Kidney (tissue), 14 donors: ENCODE data around the gene C8B. TPM values are rescaled to one million over a fixed set of nuclear protein-coding genes. Genes with fewer than 3 reads are reported as not detected.

Experiments used
- DNase-seq, 5 donors: peaks; one replicate each; pipeline ENCODE4 v3.0.0-alpha.2; 2013 to 2020
- FAIRE-seq: peaks from 2 replicates; lab custom pipeline; 2012; peaks lifted over from hg19 to GRCh38; lab: Jason Lieb, UNC
- H3K27ac ChIP-seq, 2 donors: one replicate each; pipeline ENCODE4 v1.7.0; 2013; ENCODE audit warnings: low read depth in 2 of 2, low read length in 2 of 2, inconsistent platforms in 1 of 2
- H3K27me3 ChIP-seq: one replicate; pipeline ENCODE4 v1.7.1; 2013; ENCODE audit warnings: low read length, inconsistent platforms; ENCODE audit not compliant: control insufficient read depth, insufficient read depth
- H3K36me3 ChIP-seq, 3 donors: one replicate each; pipeline versions ENCODE4 v1.7.0 to v1.7.1; 2013; ENCODE audit warnings: low read length in 3 of 3, control low read depth in 1 of 3, inconsistent platforms in 1 of 3; ENCODE audit not compliant: insufficient read depth in 3 of 3, control insufficient read depth in 2 of 3
- H3K4me1 ChIP-seq, 3 donors: one replicate each; pipeline versions ENCODE4 v1.7.0 to v1.7.1; 2013; ENCODE audit warnings: low read length in 3 of 3, inconsistent platforms in 1 of 3, low read depth in 1 of 3; ENCODE audit not compliant: control insufficient read depth in 2 of 3, insufficient read depth in 2 of 3
- H3K4me3 ChIP-seq, 3 donors: one replicate each; pipeline versions ENCODE4 v1.7.0 to v1.8.1; 2013; ENCODE audit warnings: low read length in 3 of 3, control low read depth in 1 of 3, inconsistent platforms in 1 of 3
- H3K9ac ChIP-seq, 3 donors: one replicate each; pipeline versions ENCODE4 v1.7.0 to v1.7.1; 2013; ENCODE audit warnings: low read length in 3 of 3, control low read depth in 1 of 3, inconsistent platforms in 1 of 3
- H3K9me3 ChIP-seq, 3 donors: one replicate each; pipeline versions ENCODE4 v1.7.0 to v1.7.1; 2013; ENCODE audit warnings: low read length in 3 of 3, control low read depth in 1 of 3, inconsistent platforms in 1 of 3; ENCODE audit not compliant: control insufficient read depth in 2 of 3, insufficient read depth in 1 of 3
- intact Hi-C: fragments of 100-400 bp; cut with DNase I; formaldehyde crosslinking; loops from one replicate; pipeline ENCODE4 v1.11.1; 2022
- polyA plus RNA-seq: library from polyadenylated mRNA; stranded (reverse); fragments of 350-450 nt; fragmentation: Illumina TruSeq; extraction: RNeasy Lipid Tissue Mini Kit (QIAGEN cat#74804); gene quantifications from one replicate; pipeline ENCODE4 v1.2.3, GENCODE V29; 2014; ENCODE audit warnings: low read depth, low replicate concordance; ENCODE audit not compliant: insufficient read depth
- total RNA-seq: library from RNA; stranded (reverse); fragmentation: NEBNext Ultra II Directional; extraction: Animal tissue kit (Norgen Biotek cat#: 25700); gene quantifications from one replicate; pipeline ENCODE4 v1.2.1, GENCODE V29; 2021
- TF ChIP-seq, protein P1 (sequence below): IDR thresholded peaks from 3 replicates; pipeline ENCODE4 v1.5.1; 2012; ENCODE audit warnings: mild to moderate bottlenecking, moderate library complexity, borderline replicate concordance; ENCODE audit not compliant: insufficient read depth; ENCODE audit errors: extremely low read depth
- donor health status: control.
- donor health status: control.
- donor health status: control.
- donor health status: control.
- donor health status: control.
- donor health status: DM: yes; HTN: yes; CAD: no.
- donor health status: Normal renal cell carcinoma (clear cell type).

Gene C8B
- total and polyA plus RNA-seq, 2 donors from 2014 or later = not detected

DNA sequence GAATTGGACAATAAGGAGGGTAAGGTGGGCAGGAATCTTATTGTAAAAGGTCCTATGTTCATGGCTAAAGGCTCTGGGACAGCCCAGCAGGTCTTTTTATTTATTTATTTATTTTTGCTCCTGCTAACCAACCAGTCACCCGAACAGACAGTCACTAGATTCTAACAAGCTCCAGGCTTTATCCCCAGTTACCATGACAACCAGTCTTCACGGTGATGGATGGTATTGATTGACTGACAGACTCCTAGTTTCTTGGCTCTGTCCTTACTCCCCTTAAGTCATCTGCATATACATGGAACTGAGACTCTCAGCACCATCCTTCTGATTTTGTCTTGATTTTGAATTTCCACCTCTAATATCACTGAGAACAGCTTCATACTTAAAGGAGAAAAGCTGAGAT, 66.9 kb downstream of the C8B start:
- no peaks in the 10 kb centered on the region for H3K9me3 ChIP-seq
- no peak overlapping the region for H3K4me3 ChIP-seq
- intact Hi-C loops = no loop called here
- no peak for DNase-seq
- TF ChIP-seq, protein P1, sequence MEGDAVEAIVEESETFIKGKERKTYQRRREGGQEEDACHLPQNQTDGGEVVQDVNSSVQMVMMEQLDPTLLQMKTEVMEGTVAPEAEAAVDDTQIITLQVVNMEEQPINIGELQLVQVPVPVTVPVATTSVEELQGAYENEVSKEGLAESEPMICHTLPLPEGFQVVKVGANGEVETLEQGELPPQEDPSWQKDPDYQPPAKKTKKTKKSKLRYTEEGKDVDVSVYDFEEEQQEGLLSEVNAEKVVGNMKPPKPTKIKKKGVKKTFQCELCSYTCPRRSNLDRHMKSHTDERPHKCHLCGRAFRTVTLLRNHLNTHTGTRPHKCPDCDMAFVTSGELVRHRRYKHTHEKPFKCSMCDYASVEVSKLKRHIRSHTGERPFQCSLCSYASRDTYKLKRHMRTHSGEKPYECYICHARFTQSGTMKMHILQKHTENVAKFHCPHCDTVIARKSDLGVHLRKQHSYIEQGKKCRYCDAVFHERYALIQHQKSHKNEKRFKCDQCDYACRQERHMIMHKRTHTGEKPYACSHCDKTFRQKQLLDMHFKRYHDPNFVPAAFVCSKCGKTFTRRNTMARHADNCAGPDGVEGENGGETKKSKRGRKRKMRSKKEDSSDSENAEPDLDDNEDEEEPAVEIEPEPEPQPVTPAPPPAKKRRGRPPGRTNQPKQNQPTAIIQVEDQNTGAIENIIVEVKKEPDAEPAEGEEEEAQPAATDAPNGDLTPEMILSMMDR = no peak
- peaks cover 0 to 19% (median 9%) of the 10 kb centered on the region in 3 donors for H3K4me1 ChIP-seq
- H3K27ac ChIP-seq = no peak overlapping the region
- H3K27me3 ChIP-seq = no peaks in the 10 kb centered on the region
- FAIRE-seq = no peak
- H3K36me3 ChIP-seq = no peaks in the 10 kb centered on the region
- H3K9ac ChIP-seq = no peak overlapping the region

DNA sequence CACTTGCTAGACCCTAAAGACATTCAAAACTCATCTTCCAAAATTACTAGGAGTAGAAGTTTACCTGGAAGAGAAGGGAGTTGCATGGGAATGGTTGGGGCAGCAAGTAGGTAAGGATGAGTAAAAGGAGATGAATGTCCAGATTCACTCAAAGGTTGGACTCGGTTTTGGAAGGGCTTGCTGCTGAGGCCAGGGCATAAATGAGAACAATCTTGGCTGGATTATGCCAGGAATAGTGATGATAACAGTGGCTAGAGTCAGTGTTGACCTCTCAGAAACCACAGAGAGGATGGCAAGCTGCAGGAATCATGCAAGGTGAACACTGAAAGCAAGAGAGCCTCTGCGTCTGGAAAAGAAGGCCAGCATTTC, 67.8 kb downstream of the C8B start:
- FAIRE-seq (no peak), DNase-seq (no peak)
- H3K4me1 ChIP-seq = peaks cover 0 to 19% (median 9%) of the 10 kb centered on the region in 3 donors
- no peak overlapping the region for H3K9ac ChIP-seq
- TF ChIP-seq, protein P1 = no peak
- H3K9me3 ChIP-seq = no peaks in the 10 kb centered on the region
- intact Hi-C loops = no loop called here
- no peak overlapping the region for H3K4me3 ChIP-seq
- no peaks in the 10 kb centered on the region for H3K27me3 ChIP-seq
- no peaks in the 10 kb centered on the region for H3K36me3 ChIP-seq
- H3K27ac ChIP-seq = no peak overlapping the region

DNA sequence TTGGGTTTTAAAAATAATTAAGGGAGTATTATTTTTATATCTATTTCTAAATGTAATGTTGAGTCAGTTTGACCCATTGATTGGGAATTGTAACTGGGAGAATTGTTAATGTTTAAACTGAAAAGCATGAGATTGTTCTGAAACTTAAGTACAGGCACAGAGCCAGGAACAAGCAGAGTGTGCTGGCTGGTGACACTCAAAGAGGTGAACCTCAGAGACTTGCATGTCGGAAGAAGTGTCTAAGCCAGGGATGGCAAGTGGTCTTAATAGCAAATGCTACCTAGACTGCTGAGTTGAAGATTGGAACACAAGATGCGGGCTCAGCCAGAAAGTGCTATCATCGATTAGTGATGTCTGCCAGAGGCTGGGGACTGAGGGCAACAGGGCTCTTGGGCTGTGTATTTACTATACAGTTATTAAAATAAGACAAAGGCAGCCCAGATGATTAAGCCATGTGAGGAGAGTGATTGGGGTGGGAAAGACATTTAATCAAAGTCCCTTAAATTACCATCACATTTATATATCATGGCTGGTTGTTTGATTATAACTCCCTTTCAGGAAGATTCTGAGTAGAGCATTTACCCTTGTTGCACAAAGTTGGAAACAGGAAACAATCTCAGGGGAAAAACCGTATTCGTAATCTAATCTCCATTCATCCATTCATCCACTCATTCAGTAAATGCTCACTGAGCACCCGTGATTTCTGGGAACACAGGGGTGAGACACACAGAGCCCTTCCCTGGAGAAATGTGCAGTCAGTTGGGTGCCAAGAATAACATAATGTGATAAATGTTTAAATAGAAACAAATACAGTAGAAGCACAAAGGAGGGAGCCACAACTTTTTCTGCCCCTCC, 68.4 kb downstream of the C8B start:
- Histone ChIP-seq H3K27me3 (no peaks in the 10 kb centered on the region), H3K9me3 (no peaks in the 10 kb centered on the region), H3K4me3 (no peak overlapping the region), H3K27ac (peak overlapping the region in 1 of 2 donors; percentile 10), H3K36me3 (no peaks in the 10 kb centered on the region), H3K9ac (no peak overlapping the region), H3K4me1 (peaks cover 0 to 19% (median 9%) of the 10 kb centered on the region in 3 donors)
- intact Hi-C loops = no loop called here
- TF ChIP-seq, protein P1 = no peak
- FAIRE-seq (peak; percentile 55), DNase-seq (no peak)
